Stimulated activated naive CD4-positive, alpha-beta T cell (primary cell): ENCODE results near the gene ACBD4.
"Not testable (repeated sequence)": the region's sequence is repeated elsewhere in the genome, so short reads cannot be mapped to it uniquely, and the experiment has no call there.

Experiments
- DNase-seq, 6 experiments: peaks; one replicate each; lab custom pipeline; 2025; lab: John Stamatoyannopoulos, UW

The ACBD4 gene

DNA sequence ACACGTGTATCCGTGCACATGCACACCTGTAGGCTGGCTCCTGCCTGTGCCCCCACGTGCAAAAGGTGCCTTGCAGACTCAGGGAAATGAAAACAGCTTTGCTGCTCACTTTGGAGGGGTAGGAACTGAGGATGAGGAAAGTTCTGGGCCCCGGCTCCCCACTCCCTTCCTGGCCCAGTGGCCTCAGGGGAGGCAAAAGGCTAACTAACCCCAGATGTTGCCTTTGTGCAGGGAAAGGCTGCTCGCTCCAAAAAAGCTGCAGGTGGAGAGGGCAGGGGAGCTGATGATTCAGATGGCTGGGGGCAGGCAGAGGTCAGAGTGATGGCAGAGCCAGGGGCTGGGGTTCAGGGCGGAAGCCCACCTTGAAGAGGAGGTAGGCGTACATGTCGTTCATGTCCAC, 15.5 kb upstream of the ACBD4 start:
- DNase-seq = no peak

DNA sequence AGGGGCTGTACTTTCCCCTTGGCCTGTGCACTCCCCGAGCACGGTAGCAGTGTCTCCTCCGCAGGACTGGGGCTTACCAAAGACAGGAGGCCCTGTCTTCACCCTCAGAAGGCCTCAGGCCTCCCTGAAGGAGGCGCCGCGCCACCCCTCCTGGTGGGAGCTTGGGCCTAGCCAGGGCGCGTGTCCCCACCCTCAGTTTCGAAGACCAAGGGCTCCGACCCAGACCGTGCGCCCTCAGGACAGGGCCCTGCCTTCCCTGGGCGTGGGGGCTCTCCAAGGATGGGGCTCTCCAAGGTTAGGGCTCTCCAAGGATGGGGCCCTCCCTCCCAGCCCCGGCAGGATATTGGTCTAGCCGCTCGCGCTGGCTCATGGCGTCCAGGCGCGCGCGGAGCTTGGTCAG, 14.9 kb upstream of the ACBD4 start:
- no peak for DNase-seq

DNA sequence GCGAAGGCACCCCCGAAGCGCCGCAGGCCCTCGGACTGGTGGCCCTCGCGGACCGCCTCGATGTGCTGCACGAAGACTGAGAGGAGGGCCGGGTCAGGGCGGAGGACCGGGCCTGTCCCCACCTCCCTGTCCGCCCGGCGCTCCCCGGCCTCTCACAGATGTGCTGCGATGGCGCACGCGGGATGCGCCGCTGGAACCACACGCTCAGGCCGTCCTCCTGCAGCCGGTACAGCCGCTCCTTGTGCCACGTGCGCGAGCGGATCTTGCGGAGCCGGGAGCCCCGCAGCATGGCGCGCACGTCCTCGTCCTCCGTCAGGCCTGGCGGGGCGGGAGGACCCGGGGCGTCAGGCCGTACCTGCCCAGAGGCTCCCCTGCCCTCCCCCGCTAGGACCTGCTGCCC, 14.4 kb upstream of the ACBD4 start:
- DNase-seq = no peak

DNA sequence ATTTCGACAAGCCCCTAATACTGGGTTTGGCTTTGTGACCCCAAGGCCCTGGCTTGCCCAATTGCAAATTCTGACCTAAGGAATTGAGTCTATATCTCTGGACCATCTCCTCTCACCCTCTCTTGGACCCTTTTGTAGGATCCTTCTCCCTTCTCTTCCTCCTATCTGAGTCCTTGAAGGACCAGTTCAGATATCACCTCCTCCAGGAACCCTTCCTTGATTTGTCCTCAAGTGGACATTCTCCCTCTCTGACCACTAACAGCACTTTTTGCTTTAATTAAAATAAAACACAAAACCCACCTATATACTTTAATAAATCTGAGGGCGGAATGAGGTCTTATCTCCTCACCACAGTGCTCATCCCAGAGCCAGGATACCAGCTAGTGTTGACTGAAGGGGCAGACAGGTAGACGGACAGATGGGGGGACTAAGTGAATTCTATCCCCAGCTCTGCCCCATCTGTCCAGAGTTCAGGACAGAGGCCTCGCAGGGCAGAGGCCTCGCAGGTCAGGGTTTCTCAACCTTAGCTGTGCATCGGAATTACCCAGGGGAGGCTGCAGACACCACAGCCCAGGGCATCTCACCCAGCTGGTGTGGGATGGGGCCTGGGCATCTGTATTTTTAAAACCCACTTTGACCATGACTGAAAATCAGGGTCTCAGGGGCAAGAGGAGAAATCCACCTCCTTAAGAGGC, 12.3 kb upstream of the ACBD4 start:
- no peak for DNase-seq

DNA sequence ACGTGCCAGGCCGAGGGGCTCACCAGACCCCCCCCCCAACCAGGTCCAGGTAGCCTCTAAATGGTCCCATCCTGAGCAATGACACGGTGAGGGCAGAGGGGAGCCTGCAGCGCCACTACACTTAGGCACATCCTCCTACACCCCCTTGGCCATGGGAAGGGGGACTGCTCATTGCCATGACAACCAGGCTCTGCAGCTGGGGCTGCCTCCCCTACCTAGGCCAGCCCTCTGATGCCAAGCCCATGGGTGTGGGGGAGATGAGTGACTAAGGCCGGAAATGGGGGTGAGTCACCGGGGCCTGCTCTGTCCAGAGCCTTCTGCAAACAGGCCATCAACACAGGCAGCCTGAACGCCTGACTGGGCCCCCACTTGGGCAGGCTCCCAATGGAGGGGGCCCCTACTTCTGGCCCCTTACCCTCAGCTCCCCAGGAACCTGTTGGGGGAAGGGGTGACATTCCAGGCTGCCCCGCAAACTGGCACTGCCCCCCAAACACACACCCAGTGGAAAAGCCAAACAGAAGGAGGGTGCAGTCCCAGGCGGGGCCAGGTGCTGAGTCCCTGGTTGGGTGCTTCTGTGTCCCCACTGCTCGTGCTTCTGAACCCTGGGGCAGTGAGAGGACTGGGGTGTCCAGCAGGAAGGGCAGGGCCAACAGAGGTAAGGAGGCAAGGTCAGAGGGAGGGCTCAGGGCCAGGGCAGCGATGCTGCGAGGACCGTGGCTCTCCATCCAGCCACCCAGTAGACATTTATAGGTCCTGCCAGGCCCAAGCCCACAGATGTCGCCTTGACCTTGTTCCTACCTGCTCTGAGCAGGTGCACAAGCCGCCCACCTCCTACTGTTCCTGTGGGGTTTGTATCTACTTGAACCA, 11.3 kb upstream of the ACBD4 start:
- no peak for DNase-seq

DNA sequence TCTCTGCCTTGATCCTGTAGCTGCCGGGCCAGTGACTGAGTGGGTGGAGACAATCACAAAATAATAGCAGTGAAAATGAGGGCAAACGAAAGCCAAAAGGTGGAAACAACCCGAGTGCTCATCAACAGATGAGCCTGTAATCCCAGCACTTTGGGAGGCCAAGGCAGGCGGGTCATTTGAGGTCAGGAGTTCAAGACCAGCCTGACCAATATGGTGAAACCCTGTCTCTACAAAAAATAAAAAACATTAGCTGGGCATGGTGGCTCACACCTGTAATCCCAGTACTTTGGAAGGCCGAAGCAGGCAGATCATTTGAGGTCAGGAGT, 10.7 kb upstream of the ACBD4 start:
- DNase-seq = not testable (repeated sequence)

DNA sequence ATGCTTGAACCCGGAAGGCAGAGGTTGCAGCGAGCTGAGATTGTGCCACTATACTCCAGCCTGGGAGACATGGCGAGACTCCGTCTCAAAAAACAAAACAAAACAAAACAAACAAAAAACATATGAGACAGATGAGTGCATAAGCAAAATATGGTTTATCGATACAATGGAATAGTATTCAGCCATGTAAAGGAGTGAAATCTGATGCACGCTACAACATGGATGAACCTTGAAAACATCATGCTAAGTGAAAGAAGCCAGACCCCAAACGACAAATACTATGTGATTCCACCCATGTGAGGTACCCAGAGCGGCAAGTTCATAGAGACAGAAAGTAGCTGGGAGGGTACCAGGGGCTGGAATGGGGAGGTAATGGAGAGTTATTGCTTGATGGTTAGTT, 10.0 kb upstream of the ACBD4 start:
- DNase-seq = no peak

DNA sequence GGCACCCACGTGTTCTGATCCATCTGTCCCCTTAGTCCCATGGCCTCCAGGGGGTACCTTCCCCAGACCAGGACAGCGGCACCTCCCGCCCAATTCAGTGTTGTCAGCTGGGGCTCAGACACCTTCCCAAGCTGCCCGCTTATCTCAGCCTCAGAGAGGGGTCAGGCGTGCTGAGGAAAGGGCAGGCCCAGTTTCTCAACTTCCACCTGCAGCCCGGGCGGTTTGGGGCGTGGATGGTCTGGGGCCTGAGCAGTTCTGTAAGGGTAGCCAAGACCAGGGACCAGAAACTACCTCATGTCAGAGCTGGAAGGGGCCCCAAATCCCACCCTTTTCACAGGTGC, 8.3 kb upstream of the ACBD4 start:
- DNase-seq = no peak

DNA sequence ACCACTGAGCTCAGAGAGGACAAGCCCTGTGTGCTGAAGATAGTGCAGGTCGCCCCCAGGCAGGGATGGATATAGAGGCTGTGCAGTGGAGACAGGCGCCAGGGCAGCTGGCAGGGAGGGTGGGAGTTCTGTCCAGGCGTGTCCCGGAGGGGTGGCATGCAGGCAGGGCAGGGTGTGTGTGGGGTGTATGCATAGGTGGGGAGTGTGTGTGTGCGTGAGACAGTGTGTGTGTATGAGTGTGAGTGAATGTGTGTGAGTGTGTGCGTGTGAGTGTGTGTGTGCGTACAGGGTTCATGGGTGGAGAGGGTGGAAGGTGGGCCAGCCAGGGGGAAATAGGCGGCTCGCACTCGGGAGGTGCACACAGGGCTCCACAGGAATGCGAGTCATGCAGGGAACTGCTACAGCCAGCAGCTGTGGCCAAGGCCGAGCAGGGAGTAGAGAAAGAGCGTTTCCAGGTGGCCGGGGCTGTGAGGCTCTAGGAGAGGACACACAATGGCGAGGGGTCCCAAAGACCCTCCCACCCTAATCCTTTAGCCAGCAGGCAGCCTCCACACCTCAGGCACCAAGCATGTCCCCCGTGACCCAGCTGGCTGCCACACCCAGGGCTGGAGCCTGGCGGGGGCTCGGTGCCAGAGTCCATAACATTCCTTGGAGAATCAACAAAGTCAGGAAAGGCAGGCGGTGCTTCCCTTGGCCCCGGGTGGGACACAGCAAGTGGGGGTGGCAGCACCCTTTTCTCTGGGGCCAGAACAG, 7.8 kb upstream of the ACBD4 start:
- DNase-seq = no peak

DNA sequence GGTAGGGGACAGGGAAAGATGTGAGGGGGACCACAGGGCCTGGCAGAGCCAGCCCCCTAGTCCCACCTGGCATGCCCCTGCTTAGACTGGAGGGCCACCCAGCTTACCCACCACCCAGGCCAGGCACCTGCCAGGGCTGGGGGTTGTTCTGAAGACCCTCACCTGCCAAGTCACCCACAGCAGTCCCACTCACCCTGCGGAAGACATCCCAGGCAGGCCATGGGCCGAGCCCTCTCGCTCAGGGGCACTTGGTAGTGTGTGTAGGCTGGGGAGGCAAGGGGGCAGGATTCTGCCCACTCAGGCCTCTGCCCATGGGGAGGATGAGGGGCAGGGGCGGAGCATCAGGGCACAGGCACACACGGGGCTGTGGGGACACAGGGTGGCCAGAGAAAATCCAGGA, 7.2 kb upstream of the ACBD4 start:
- no peak for DNase-seq

DNA sequence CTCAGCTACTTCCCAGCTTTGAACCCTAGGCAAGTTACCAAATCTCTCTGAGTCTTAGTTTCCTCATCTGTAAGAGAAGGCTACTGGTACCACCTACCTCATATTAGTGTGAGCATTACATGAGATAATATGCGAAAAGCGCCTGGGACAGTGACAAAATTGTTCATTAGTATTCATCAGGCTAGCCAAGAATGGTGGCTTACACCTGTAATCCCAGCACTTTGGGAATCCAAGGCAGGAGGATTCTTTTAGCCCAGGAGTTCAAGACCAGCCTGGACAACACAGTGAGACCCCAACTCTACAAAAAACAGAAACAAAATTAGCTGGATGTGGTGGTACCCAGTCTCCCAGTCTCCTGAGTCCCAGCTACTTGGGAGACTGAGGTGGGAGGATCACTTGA, 6.5 kb upstream of the ACBD4 start:
- no peak for DNase-seq

DNA sequence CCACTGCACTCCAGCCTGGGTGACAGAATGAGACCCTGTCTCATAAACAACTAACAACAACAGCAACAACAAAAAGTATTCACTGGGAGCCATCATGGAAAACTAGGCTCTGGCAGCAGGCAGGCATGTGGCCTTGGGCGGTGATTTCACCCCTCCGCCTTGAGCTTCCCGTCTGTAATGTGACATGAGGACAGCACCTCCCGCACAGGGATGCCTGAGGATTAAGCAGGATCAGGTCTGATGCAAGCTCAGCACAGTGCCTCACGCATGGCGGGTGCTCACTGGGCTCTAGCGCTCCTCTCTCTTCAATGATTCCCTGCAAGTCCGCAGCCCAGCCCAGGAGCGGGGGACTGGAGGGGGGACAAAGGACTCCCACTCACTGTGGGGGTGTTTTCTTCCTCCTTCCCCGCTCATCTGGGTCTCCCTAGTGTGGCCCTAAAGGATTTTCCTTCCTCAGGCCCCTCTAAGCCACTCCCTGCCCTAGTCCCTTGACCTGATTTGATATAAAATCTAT, 6.0 kb upstream of the ACBD4 start:
- no peak for DNase-seq

DNA sequence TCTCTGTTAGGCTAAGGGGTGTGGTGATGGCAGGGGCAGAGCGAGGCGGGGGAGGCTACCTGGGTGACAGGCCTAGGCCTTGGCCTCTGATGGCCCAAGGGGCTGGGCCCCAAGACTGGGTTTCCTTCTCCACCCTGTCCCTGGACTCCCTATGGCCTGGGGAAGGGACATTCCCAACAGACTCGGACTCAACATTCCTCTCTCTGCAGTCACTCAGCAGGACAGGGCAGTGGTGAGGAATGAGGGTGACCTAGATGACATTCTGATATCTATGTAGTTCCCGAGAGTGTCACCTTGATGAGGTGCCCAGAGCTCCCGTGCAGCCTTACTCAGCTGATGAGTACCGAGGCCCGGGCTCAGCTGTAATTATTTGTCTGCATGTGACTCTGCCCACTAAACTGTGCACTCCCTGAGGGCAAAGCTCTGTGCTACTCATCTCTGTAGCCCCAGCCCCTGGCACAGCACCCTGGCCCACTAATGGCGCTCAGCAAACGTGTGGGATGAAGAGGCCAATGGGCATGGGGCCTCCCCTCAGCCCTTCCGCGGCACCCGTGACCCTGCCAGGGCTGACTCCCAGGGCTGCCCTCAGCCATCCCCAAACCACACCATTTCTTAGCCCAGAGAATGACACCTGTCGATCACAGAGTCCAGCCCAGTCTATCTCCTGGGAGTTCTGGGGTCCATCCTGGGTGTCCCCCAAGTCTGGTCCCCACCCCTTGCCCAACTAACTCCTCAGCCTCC, 5.4 kb upstream of the ACBD4 start:
- no peak for DNase-seq

DNA sequence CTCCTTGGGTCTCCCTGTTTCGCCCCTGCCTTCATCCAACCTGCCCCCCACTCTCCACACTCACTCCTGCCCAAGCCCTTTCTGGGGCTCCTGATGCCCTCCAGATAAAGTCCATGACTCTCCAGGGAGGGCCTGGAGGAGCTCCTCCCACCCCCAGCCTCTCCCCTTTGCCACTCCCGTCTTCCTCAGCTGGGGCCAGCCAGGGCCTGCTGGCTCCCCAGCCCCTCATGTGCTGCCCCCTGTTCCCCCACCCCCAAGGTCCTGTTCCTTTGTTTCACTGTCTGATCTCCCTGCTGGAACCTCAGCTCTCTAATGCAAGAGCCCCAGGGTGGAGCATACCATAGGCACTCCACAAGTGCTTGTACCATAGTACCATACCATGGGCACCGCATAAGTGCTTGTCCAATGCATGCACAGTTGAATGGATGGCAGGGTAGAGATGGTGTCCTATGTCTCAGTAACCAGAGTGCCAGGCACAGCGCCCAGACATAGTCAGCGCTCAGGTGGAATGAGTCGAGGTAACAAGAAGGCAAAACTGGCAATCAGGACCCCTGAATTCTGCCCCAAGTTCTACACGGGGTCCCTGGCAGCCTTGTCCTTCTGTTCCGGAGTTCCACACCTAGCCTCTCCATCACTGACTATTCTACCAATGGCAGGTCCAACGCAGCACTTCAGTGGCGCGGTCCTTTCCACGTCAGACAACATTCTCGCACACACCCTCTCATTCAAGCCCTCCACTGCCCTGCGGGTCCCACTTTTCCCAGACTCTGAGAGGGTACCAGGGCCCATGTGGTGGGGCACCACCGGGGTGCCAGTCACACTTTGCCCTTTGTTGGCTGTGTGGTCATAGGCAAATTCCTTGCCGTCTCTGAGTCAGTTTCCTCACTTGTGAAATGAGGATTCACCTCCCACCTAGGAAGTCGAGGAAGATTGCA, 4.5 kb upstream of the ACBD4 start:
- no peak for DNase-seq

DNA sequence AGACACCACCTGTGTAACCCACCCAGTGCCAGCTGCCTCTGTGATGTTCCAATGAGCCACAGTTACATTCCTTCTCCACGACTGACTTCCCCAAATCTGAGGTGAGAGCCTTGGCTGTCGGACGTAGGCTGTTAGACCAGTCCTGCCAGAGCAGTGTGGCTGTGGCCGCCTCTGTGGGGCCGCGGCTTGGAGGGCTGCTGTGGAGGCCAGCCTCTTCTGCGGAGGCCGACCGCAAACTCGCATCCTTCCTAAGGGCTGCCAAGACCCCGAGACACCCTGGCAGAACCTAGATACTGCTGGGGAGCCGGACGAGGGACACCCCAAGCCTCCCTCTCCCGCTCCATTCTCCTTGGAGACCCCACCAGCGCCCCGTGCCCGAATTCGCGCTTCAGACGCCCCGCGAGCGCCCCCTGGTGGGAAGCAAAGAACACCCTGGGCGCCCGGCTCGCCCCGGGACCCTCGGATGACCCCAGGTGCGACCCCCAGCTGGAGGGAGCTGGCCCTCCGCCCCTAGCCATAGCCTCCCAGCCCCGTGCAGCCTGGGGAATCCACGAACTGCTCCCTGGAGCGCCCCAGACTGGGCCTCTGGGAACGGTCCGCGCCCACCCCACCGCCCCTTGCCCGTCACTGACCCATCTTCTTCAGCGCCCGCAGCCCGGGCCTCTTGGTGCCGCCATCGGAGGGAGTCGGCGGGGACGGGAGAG, 3.7 kb upstream of the ACBD4 start:
- peak in 5 of 6 experiments; percentile 24 to 67 (median 47) for DNase-seq

DNA sequence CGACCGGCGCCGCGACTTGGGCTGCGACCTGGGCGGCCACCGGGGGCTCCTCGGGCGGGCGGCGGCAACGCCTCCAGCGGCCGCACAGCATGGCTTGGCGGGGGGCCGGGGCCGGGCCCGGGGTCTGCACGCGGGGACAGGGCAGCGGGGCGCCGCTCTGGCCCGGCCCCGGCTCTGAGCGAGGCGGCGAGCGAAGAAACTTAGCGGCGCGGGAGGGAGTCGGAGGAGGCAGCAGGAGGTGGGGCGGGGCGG, 3.2 kb upstream of the ACBD4 start, which contains the start of gene PLCD3:
Gene PLCD3, minus strand, starts transcription at position 196 of the 252 bp plus-strand sequence. Its CDS starts 105 bp downstream, at position 91.
- DNase-seq = peak in 2 of 6 experiments; percentile 61 to 79

DNA sequence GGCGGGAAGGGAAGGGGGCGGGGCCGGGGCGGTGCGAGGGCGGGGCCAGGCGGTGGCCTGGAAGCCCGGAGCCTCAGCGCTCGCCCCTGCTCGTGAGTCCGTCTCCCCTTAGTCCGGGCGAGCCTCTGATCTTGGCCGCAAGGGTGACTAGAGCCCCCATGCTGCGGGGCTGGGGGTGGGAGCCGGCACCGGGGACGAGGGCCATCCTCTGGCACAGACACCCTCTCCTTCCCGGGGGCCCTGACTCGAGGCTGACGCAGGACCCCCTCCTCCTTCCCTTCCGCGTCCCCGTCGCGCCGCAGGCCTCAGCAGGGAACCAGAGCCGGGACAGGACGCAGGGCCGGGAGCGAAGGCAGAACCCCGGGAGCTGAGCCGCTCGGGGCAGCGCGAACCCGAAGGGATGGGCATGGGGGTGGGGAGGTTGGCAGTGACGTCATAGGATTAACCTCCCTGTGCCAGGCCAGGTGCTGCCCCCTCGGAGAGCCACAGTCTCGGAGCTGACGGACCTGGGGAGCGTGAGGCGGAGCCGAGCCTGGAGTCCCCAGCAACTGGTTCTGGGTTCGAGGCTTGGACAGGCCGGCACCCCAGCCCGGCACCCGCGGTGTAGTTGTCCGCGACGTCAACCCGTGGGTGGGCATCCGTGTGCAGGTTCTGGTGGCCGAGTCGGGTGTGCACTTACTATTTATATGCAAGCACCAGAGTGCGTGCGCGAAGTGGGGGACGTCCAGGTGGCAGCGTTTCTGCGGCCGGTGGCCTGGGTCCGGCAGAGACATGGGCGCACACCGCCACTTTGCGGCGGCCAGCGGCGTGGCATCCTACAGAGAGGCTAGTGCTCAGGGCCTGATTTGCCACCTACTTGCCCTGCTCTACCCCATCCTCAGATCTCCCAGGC, 2.7 kb upstream of the ACBD4 start:
- DNase-seq = peak; percentile 68 to 94 (median 76)

DNA sequence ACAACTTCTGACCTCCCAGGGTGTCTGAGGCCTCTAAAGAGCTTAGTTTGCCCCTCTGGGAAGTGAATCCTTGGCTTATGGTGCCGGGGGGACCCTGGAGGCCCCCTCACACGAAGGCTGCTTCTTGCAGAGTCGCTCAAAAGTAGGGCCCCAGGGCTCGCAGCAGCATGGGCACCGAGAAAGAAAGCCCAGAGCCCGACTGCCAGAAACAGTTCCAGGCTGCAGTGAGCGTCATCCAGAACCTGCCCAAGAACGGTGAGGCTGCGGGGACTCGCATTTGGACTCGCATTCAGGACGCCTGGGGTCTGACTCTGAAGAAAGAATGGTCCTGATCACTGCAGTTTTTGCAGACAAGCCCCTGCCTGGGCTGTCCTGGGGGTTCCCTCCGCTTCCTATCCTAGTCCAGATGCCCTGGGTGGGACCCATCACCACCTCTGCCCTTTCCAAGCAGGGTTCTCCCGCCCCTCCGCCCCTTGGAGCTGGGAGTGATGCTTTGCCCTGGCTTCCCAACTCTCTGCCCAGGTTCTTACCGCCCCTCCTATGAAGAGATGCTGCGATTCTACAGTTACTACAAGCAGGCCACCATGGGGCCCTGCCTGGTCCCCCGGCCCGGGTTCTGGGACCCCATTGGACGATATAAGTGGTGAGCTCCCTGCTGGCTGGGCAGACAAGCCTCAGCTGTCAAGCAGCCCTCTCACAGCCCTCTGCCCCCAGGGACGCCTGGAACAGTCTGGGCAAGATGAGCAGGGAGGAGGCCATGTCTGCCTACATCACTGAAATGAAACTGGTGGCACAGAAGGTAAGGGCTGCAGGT, 698 bp downstream of the ACBD4 start:
- DNase-seq = peak in 1 of 6 experiments; percentile 46
